Choroid plexus epithelial cell (primary cell): ENCODE data around the gene FAM131B.
A peak's percentile ranks its signal among the peaks of the same experiment; 100 is the strongest.

Experiments used
- DNase-seq: peaks from one replicate; pipeline ENCODE4 v3.0.0-alpha.2; 2010; ENCODE audit warnings: low read depth
- H3K4me3 ChIP-seq: 2 replicates; pipeline ENCODE4 v1.5.1; 2011; ENCODE audit warnings: low read depth, mild to moderate bottlenecking, control low read depth, low read length, moderate library complexity
- CTCF ChIP-seq: conservative IDR thresholded peaks from 2 replicates; pipeline ENCODE4 v1.5.1; 2011; ENCODE audit warnings: low read depth, mild to moderate bottlenecking, control low read depth, inconsistent platforms, low read length, moderate library complexity

Gene FAM131B

DNA sequence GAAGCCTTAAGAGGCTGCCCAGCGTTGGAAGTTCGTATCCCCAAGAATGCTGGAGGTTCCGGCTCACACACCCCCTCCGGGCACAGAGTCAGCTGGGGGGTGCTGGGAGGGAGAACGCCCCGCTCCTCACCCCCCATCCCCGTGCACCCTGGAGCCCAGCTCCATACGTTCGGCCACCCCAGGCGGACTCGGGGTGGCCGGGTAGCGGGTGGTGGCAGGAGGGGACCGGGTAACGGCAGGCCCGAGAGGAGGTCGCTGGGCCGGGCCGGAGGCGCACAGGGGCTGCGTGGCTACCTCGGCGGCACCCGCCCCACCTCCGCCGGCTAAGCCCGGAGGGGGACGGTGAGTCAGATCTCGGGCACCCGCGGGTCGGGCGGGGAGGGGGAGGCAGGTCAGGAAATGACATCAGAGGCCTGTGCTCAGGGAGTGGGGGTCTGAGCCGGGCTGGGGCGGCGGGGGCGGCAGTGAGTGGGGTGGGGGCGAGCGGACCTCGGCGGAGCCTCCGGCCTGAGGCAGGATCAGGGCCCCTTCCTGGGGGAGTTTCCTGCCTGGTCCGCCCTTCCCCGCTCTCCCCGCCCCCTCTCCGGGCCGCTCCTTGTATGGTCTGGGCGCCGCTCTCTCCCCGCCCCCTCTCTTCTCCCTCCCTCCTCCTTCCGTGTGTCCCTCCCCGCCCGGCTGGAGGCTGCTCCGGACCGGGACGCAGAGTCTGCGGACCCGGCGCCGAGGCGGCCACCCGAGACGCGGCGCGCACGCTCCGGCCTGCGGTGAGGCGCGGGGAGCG is 18.3 kb upstream of the FAM131B start, which contains the start of gene ZYX:
TSS of gene ZYX (plus strand) at position 700 of the 781 bp plus-strand sequence. CDS start 227 bp downstream, outside the sequence.
- H3K4me3 ChIP-seq: peak within 1 kb of the TSS; percentile 86
- DNase-seq: peak; percentile 98
- TF ChIP-seq CTCF: no peak

- H3K4me3 ChIP-seq: peak overlapping the region; percentile 86
- DNase-seq: peak; percentile 92
- TF ChIP-seq CTCF: peak; percentile 87
Measured at GRCh38 chr7:143380260-143380645, 17.7 kb upstream of the FAM131B start.

DNA sequence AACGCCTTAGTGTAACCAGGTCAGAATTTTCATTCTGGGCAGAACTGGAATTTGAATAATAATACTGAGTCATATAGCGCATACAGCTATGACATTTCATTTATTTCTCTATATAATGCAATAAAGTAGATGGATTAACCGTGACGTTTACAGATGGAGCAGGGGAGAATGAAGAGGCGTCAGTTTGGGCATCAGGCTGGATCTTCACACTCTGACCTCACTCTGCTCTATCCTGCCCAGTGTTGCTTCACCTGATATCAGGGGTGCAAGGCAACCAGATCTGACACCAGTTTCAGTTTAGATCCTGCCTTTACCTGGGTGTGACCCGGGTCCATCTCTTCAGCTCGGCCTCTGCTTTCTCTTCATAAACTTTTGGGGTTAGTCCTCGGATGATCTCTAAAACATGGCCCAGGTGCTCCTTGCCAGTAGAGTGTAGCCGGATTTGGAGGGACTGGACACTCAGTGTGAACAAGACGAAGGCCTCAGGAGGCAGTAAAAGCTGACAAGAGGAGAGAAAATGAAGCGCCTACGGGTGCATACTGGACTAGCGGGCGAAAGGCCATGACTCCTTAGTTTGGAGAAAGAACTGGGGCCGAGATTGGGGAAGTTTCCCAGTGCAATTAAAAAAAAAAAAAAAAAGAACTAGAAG is 17.2 kb upstream of the FAM131B start:
- no peak for TF ChIP-seq CTCF
- H3K4me3 ChIP-seq: peak overlapping the region; percentile 86
- no peak for DNase-seq

DNA sequence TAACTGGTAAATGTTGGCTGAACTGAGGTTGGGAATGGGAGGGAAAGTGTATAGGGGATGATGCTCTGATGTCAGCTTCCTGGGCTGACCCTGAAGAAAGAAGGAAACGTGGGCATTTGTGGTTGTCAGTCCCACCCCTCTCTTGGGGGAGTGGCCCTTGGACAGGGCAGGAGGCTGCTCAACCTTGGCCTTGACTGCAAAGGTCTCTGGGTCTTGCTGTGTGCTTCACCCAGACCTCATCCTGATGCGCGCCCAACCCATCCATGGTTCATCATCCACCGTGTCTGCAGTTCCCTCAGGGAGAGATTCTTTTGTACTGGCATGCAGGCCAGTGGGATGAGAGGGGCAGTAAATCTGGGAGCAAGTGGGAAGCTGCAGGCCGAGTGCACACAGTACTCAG is 13.9 kb upstream of the FAM131B start:
- TF ChIP-seq CTCF: no peak
- no peak overlapping the region for H3K4me3 ChIP-seq
- DNase-seq: no peak

GRCh38 chr7:143375298-143376034 is 13.0 kb upstream of the FAM131B start:
- no peak for TF ChIP-seq CTCF
- no peak overlapping the region for H3K4me3 ChIP-seq
- no peak for DNase-seq

DNA sequence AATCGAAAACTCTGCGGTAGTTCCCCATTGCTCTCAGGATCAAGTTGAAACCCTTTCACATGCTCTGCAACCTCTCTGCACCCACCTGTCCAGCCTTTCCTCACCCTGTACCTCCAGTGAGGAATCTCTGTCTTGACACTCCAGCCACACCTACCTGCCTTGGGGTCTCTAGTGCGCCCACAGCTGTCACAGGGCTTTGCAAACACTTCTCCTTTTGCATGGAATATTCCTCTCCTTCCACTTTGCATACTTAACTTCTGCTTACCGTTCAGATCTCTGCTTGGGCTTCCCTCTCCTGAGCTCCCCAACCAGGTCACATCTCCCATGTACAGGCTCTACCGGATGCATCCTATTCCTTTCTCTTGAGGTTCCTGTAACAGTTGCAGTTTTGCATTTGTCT is 12.0 kb upstream of the FAM131B start:
- no peak overlapping the region for H3K4me3 ChIP-seq
- no peak for DNase-seq
- no peak for TF ChIP-seq CTCF
